NCI-H226 (cell line): ENCODE data around the gene ERCC8.

Source experiments
- DNase-seq: peaks from one replicate; pipeline ENCODE4 v3.0.0-alpha.2; 2015

ERCC8 gene

DNA sequence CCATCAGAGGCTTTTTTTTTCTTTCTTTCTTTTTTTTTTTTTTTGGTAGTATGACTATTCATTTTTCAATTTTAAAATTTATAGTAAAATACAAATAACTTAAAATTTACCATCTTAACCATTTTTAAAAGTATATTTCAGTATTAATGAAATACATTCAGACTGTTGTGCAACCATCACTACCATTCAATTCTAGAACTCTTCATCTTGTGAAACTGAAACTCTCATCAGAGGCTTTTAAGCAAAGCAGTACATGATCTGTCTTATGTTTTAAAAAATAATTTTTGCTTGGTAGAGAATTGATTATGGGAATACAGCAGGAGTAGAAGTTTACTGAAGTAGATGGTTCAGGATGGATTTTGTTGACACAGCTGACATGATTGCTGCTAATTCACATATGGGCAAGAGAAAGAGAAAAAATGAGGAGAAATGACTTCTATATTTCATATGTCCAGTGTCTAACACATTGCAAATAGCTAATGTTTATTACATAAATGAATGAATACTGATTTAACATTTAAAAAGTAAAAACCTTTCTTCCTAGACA lies 114.2 kb downstream of the ERCC8 start:
- DNase-seq = no peak

DNA sequence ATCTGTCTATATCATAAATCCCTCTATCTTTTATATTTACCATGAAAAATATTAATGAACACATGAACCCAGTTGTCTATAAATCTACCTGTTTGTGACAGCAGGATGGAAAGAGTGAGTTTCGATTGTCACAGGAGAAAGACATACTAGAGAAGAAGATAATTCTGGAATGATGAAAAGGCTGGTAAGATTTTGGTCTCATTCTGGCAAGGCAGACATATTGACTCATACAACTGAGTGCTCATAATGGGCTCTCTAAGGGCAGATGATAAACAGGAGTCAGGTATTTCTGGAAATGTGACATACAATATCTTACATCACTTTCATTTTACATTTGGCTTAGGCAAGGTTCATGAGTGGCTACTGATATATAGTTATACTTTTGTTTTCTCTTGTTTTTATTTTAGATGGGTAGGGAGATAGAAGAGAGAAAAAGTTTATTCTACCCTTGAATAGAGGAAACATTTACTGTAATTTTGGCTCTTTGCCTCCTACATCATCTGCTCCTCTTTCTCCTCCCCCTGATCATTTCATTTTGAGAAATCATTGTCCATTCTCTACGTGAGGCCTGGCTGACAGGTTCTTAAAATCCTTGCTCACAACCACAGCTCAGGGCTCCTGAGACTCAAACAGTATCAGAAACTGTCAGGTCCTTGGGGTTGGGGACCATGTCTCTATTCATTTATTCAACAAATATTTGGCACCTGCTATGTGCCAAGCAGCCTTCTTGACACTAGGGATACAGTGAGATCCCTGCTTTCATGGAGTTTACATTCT lies 115.2 kb downstream of the ERCC8 start:
- peak; percentile 9 for DNase-seq

DNA sequence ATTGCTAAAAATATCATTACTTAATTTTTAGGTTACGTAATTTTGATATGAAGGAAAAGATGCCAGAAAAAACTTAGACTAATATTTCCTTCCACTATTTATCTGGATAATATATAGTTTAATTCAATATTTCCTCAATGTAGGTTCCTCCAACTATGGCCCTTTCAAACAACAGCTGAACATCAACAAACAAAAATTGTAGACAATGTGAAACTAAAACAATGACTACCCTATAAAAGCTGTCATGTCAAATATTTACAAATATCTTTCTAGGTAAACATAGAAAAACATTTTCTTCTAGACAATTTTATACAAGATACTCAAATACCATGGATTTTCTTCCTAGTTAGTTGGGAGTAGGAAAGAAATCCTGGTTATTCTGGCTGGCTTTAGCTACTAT lies 117.7 kb downstream of the ERCC8 start:
- no peak for DNase-seq

DNA sequence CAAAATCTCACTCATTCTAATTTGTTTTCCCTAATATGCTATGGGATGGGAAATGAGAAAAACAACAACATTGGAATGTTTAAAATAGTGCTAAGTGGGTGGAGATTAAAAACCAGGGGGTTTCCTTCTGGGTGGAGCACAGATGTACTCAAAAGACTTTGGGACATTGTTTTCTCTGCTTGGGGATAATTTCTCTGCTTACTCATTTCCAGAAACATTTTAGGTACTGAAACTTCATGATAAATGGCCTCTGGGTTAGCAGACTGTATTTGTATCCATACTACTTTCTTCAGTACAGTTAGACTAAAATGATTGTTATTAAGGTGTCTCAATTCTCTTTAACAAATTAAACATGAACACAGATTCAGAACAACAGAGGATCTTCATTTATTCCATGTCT lies 118.2 kb downstream of the ERCC8 start:
- DNase-seq = no peak
